ENCODE data around the gene VSX1.

- TF ChIP-seq CTCF (IDR thresholded peaks at IDR 0.05) (no peak), POLR2AphosphoS5 (IDR thresholded peaks at IDR 0.05; ENCODE audit: insufficient read depth in 1 of 2, low read depth in 1 of 2) (no peak)
These were observed 15.6 kb upstream of the VSX1 start for GRCh38 chr20:25097498-25097897.
